ENCODE results near the gene RALGAPA2.

DNA sequence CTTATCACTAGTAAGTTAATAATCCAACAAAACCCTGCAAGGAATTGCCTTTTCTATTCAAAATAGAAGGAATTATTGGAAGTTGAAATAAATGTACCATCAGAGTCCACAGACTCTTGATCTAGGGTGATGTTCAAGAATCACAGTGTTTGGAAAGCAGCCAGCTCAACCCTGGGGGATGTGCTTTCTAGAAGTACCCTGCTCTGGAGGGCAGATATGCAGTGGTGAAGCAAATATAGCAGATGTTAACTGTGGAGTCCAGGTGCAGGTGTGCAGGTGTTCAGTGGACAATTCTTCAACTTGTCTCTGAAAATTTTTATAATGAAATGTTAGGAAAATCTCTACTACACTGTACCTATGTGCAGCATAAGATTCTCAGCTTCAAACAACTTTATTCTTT is 353.6 kb downstream of the RALGAPA2 start:
- TF ChIP-seq, protein P1, sequence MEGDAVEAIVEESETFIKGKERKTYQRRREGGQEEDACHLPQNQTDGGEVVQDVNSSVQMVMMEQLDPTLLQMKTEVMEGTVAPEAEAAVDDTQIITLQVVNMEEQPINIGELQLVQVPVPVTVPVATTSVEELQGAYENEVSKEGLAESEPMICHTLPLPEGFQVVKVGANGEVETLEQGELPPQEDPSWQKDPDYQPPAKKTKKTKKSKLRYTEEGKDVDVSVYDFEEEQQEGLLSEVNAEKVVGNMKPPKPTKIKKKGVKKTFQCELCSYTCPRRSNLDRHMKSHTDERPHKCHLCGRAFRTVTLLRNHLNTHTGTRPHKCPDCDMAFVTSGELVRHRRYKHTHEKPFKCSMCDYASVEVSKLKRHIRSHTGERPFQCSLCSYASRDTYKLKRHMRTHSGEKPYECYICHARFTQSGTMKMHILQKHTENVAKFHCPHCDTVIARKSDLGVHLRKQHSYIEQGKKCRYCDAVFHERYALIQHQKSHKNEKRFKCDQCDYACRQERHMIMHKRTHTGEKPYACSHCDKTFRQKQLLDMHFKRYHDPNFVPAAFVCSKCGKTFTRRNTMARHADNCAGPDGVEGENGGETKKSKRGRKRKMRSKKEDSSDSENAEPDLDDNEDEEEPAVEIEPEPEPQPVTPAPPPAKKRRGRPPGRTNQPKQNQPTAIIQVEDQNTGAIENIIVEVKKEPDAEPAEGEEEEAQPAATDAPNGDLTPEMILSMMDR (IDR thresholded peaks at IDR 0.05 in 2 of 3, conservative IDR thresholded peaks at IDR 0.05 in 1 of 3; ENCODE audit: borderline replicate concordance in 1 of 3, insufficient read depth in 1 of 3, low read depth in 2 of 3, low read length in 2 of 3), result no peak
- TF ChIP-seq EGR1 (IDR thresholded peaks at IDR 0.05; ENCODE audit: low read depth) (no peak), JUND (IDR thresholded peaks at IDR 0.05) (no peak), EZH2 (IDR thresholded peaks at IDR 0.05) (no peak), POLR2A (IDR thresholded peaks at IDR 0.05; ENCODE audit: borderline replicate concordance, extremely low read depth, insufficient read depth, insufficient read length) (no peak), MAX (IDR thresholded peaks at IDR 0.05) (no peak), EZH2phosphoT487 (IDR thresholded peaks at IDR 0.05; ENCODE audit: borderline replicate concordance) (no peak)

Measured in HCT116 (cell line).